SU-DHL-6 (cell line): ENCODE results near the gene RPL12.

ENCODE experiments used
- CTCF ChIP-seq: fragments of 200-600 bp; sonication (generic); IDR thresholded peaks from one replicate; pipeline ENCODE4 v1.5.1; 2017; ENCODE audit warnings: antibody characterized with exemption, mild to moderate bottlenecking, low read length, moderate library complexity; ENCODE audit not compliant: insufficient read depth, poor library complexity, severe bottlenecking
- EZH2phosphoT487 ChIP-seq: fragments of 200-600 bp; sonication (generic), shearing (Covaris generic); conservative IDR thresholded peaks from 2 replicates; pipeline ENCODE4 v1.6.1; 2018; ENCODE audit warnings: mild to moderate bottlenecking, antibody characterized with exemption, low read length, moderate library complexity, mixed read lengths

DNA sequence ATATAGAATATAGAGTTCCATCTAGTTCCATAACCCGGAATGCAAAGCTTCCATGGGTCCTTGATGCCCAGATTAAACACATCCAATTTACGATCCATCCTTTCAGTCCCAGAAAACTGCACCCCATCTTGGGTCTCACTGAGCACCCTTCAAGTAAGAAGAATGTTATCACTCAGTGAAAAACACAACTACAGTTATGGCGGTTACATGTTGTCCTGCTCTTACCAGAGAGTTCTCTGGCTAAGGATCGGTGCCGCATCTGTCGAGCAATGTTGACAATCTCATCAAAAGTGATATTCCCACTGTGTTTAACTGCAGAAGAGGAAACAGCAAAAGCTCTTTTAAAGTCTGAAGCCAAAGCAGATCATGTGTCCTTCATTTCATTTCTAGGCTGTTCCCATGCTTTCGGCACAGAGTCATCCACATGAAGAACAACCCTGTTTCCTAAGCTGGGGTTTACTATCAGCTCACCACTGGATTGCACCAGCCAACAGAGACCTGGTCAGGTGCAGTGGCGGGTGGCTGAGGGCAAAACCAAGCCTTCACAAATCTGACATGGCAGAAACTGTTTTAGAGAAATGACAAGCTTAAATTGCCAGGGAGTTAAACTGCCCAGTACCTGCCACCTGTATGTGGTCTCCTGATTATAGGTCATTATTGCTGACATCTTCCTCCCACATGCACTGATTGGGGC lies 2.9 kb downstream of the RPL12 start:
- TF ChIP-seq CTCF (no peak), EZH2phosphoT487 (no peak)
